ENCODE data around the gene TALDO1.

Gene TALDO1

GRCh38 chr11:787084-787675 lies 39.9 kb downstream of the TALDO1 start:
- no peak for DNase-seq (ENCODE audit: low read depth)

- DNase-seq (ENCODE audit: low read depth): no peak
These were observed 40.9 kb downstream of the TALDO1 start for GRCh38 chr11:788009-788640.

- DNase-seq (ENCODE audit: low read depth): no peak
These were observed 42.0 kb downstream of the TALDO1 start for GRCh38 chr11:788953-789940.

GRCh38 chr11:789943-790342 lies 42.7 kb downstream of the TALDO1 start, which contains the start of gene CEND1:
Gene CEND1, minus strand, starts transcription at chr11:790090. Its CDS starts 1,514 bp downstream, at chr11:788576.
- DNase-seq (ENCODE audit: low read depth): no peak

GRCh38 chr11:790721-791564 lies 43.7 kb downstream of the TALDO1 start:
- DNase-seq (ENCODE audit: low read depth): no peak

GRCh38 chr11:791658-792534 lies 44.6 kb downstream of the TALDO1 start:
- DNase-seq (ENCODE audit: low read depth): no peak

GRCh38 chr11:792535-792821 lies 45.2 kb downstream of the TALDO1 start:
- no peak for DNase-seq (ENCODE audit: low read depth)

GRCh38 chr11:792873-793272 lies 45.6 kb downstream of the TALDO1 start:
- DNase-seq (ENCODE audit: low read depth): no peak

GRCh38 chr11:793556-793955 lies 46.3 kb downstream of the TALDO1 start:
- DNase-seq (ENCODE audit: low read depth): no peak

GRCh38 chr11:794013-794765 lies 46.9 kb downstream of the TALDO1 start:
- DNase-seq (ENCODE audit: low read depth): no peak

- DNase-seq (ENCODE audit: low read depth): no peak
These were observed 47.7 kb downstream of the TALDO1 start for GRCh38 chr11:794766-795633.

- DNase-seq (ENCODE audit: low read depth): no peak
These were observed 48.6 kb downstream of the TALDO1 start for GRCh38 chr11:795634-796564.

- no peak for DNase-seq (ENCODE audit: low read depth)
These were observed 49.5 kb downstream of the TALDO1 start for GRCh38 chr11:796565-797295.

GRCh38 chr11:797296-798092 lies 50.2 kb downstream of the TALDO1 start:
- peak; percentile 53 for DNase-seq (ENCODE audit: low read depth)

GRCh38 chr11:798093-798713 lies 50.9 kb downstream of the TALDO1 start, which contains the start of gene SLC25A22:
Gene SLC25A22, minus strand, starts transcription at chr11:798281. Its CDS starts 3,275 bp downstream, at chr11:795006.
- DNase-seq (ENCODE audit: low read depth): no peak
